Right lobe of liver (tissue), 6 donors: Measurements from ENCODE around the gene UBN1. TPM values are rescaled to one million over a fixed set of nuclear protein-coding genes. Genes with fewer than 3 reads are reported as not detected.
A peak's percentile ranks its signal among the peaks of the same experiment; 100 is the strongest.

ENCODE experiments used
- ATAC-seq, 4 donors: fragments of 200-7000 bp; cut with Tn5 transposase; one replicate each; pipeline ENCODE4 v1.9.1; 2020; ENCODE audit warnings: mild to moderate bottlenecking in 4 of 4, moderate library complexity in 4 of 4
- DNase-seq, 3 donors: peaks; one replicate each; pipeline ENCODE4 v3.0.0-alpha.2; 2020
- H3K27ac ChIP-seq, 3 donors: fragments of 200-600 bp; one replicate each; pipeline ENCODE4 v1.8.0; 2022
- H3K27me3 ChIP-seq, 2 donors: fragments of 200-600 bp; one replicate each; pipeline ENCODE4 v1.8.0; 2022
- H3K36me3 ChIP-seq, 4 donors: fragments of 200-600 bp; sonication (generic) in 1 of 4; one replicate each; pipeline versions ENCODE4 v1.5.1 to v1.8.0; 2017 to 2022; ENCODE audit warnings: control low read depth in 1 of 4
- H3K4me1 ChIP-seq, 4 donors: fragments of 200-600 bp; sonication (generic) in 1 of 4; one replicate each; pipeline versions ENCODE4 v1.5.1 to v1.8.0; 2017 to 2022; ENCODE audit warnings: control low read depth in 1 of 4
- H3K4me3 ChIP-seq, 3 donors: fragments of 200-600 bp; one replicate each; pipeline ENCODE4 v1.8.0; 2022
- H3K9me3 ChIP-seq, 4 donors: fragments of 200-600 bp; sonication (generic) in 1 of 4; one replicate each; pipeline versions ENCODE4 v1.5.1 to v1.8.0; 2017 to 2022; ENCODE audit warnings: control low read depth in 1 of 4
- CTCF ChIP-seq, 4 donors: fragments of 200-600 bp in 3 of 4; fragments of 450-650 bp in 1 of 4; IDR thresholded peaks; one replicate each; pipeline versions ENCODE4 v1.5.1 to v1.8.0; 2016 to 2022; ENCODE audit warnings: antibody characterized with exemption in 4 of 4, mild to moderate bottlenecking in 2 of 4
- POLR2A ChIP-seq: fragments of 450-650 bp; IDR thresholded peaks from one replicate; pipeline ENCODE4 v1.6.1; 2017; ENCODE audit warnings: antibody characterized with exemption, mild to moderate bottlenecking
- WGBS: methylation state at CpG from one replicate; pipeline ENCODE4 v1.1.6; 2018; ENCODE audit warnings: low coverage, low lambda C conversion rate; ENCODE audit not compliant: insufficient coverage; ENCODE audit errors: missing lambda C conversion rate; 5-methylcytosine and 5-hydroxymethylcytosine counted together
- intact Hi-C, 2 donors: fragments of 100-400 bp; cut with DNase I; formaldehyde crosslinking; loops; one replicate each; pipeline versions ENCODE4 v1.11.2 to v1.14.1; 2022
- total RNA-seq, 6 experiments: library from RNA; depleted of rRNA in 2 of 6; stranded (reverse); fragments of >200 nt in 2 of 6; fragmentation: NEBNext Ultra II Directional in 3 of 6; extraction: Animal tissue kit (Norgen Biotek cat#: 25700) in 3 of 6; gene quantifications; one replicate each; pipeline versions ENCODE4 v1.1.0 to v1.2.4, GENCODE V29; 2016 to 2023
- donor health status: DM: no; HTN: yes; CAD: no.
- donor health status: DM: no; HTN: no; CAD: no.
- donor health status: DM: no; HTN: no; CAD: no.
- donor health status: DM: no; HTN: yes; CAD: no.
- donor health status: DM: no; HTN: yes; CAD: no.

The UBN1 gene
- total RNA-seq, 6 experiments from 2014 or later, result 12.0 to 18.6 (median 16.2) TPM

DNA sequence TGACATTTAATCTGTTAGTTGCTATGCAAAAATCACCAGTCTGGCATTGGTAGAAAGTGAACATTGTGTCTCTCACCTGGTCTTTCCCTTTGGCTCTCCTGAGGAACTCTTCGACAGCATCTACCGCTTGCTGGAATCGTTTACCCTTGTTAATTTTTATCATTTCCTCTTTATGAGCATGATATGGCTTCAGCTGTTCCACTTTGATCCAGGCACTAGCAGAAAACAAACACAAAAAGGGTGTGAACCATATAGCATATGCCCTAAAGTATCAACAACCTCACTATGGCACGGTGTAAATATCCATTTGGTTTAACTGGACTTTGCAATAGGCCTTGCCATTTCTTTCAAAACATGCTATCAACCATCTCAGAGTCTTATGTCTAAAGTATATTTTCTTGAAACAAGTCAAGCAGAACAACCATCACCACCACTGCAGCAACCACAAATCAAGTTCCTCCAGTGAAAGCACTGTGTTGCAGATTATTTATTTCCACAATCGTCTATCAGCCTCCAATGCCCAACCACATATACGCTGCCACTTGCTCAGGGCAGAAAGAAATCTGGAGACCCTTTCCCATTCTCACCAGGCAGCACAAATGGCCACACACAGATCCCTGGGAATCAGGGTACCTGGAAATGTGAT, 14.5 kb upstream of the UBN1 start:
- no peak for TF ChIP-seq CTCF (IDR thresholded peaks at IDR 0.05)
- no peak for TF ChIP-seq POLR2A
- WGBS, result 84% methylated on average over 6 of the region's 6 CpGs
- no peaks in the 10 kb centered on the region for H3K4me1 ChIP-seq
- no peak for DNase-seq
- H3K4me3 ChIP-seq, result no peak overlapping the region
- peaks cover 0 to 68% (median 25%) of the 10 kb centered on the region in 4 donors for H3K36me3 ChIP-seq
- H3K27me3 ChIP-seq, result no peaks in the 10 kb centered on the region
- ATAC-seq, result no peak
- intact Hi-C loops, result no loop called here
- H3K27ac ChIP-seq, result no peak overlapping the region
- H3K9me3 ChIP-seq, result no peaks in the 10 kb centered on the region

- ATAC-seq, result no peak
- Histone ChIP-seq H3K9me3 (no peaks in the 10 kb centered on the region), H3K4me1 (no peaks in the 10 kb centered on the region), H3K4me3 (no peak overlapping the region), H3K27ac (no peak overlapping the region), H3K27me3 (no peaks in the 10 kb centered on the region), H3K36me3 (peaks cover 0 to 68% (median 26%) of the 10 kb centered on the region in 4 donors)
- DNase-seq, result no peak
- intact Hi-C loops, result no loop called here
- WGBS, result 89% methylated on average over 1 of the region's 1 CpG
- no peak for TF ChIP-seq POLR2A
- no peak for TF ChIP-seq CTCF (IDR thresholded peaks at IDR 0.05)
These were observed 13.7 kb upstream of the UBN1 start for GRCh38 chr16:4833584-4833983.

DNA sequence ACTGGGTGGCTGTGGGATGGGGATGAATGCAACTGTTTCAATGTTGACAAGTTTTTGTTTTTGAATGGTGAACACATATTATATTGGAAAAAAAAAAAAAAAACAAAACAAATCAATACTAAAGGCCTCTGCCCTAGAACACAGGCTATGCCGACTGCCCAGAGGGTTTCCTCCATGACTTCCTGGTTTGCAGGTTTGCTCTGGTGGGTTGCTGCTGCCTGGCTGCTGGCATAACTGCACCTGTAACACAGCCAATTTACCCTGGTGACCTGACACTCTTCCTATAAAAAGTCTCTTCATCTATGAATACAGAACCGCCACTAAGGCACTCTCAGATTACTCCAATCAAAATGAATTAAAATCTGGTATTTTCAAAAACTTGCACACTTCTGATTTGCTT, 10.6 kb upstream of the UBN1 start:
- H3K36me3 ChIP-seq, result peaks cover 0 to 65% (median 26%) of the 10 kb centered on the region in 4 donors
- no peak for TF ChIP-seq POLR2A
- no peak for TF ChIP-seq CTCF (IDR thresholded peaks at IDR 0.05)
- no peaks in the 10 kb centered on the region for H3K9me3 ChIP-seq
- no peak overlapping the region for H3K27ac ChIP-seq
- no peaks in the 10 kb centered on the region for H3K4me1 ChIP-seq
- 40% methylated on average over 2 of the region's 2 CpGs for WGBS
- no peak overlapping the region for H3K4me3 ChIP-seq
- no peaks in the 10 kb centered on the region for H3K27me3 ChIP-seq
- DNase-seq (no peak), ATAC-seq (peak in 1 of 4 donors; percentile 71)
- intact Hi-C loops, result no loop called here

- no peaks in the 10 kb centered on the region for H3K9me3 ChIP-seq
- peaks cover 0 to 65% (median 25%) of the 10 kb centered on the region in 4 donors for H3K36me3 ChIP-seq
- ATAC-seq (no peak), DNase-seq (no peak)
- H3K4me3 ChIP-seq, result no peak overlapping the region
- H3K4me1 ChIP-seq, result no peaks in the 10 kb centered on the region
- H3K27me3 ChIP-seq, result no peaks in the 10 kb centered on the region
- 91% methylated on average over 8 of the region's 13 CpGs for WGBS
- intact Hi-C loops, result no loop called here
- H3K27ac ChIP-seq, result no peak overlapping the region
- TF ChIP-seq CTCF (IDR thresholded peaks at IDR 0.05) (no peak), POLR2A (no peak)
These were observed 9.4 kb upstream of the UBN1 start for GRCh38 chr16:4837733-4838501.
